ENCODE data around the gene SIKE1. TPM values are rescaled to one million over a fixed set of nuclear protein-coding genes. Genes with fewer than 3 reads are reported as not detected.

SIKE1 gene
- total RNA-seq, 1 donor from 2014 or later: 65.7 TPM

- no peak for DNase-seq (ENCODE audit: low read depth, low spot score)
- Mint-ChIP-seq H3K9me3 (no peaks in the 10 kb centered on the region), H3K4me3 (peak overlapping the region; percentile 58), H3K27me3 (ENCODE audit: low read depth) (peaks cover 2% of the 10 kb centered on the region), H3K4me1 (peaks cover 61% of the 10 kb centered on the region), H3K27ac (ENCODE audit: unreplicated experiment) (no peak overlapping the region), H3K36me3 (ENCODE audit: low read depth) (peaks cover 7% of the 10 kb centered on the region)
- TF ChIP-seq CTCF (conservative IDR thresholded peaks at IDR 0.05): no peak
Measured at GRCh38 chr1:114753143-114753542, 27.3 kb downstream of the SIKE1 start.

- Mint-ChIP-seq H3K9me3 (no peaks in the 10 kb centered on the region), H3K36me3 (ENCODE audit: low read depth) (peaks cover 3% of the 10 kb centered on the region), H3K4me1 (peaks cover 46% of the 10 kb centered on the region), H3K4me3 (no peak overlapping the region), H3K27me3 (ENCODE audit: low read depth) (no peaks in the 10 kb centered on the region), H3K27ac (ENCODE audit: unreplicated experiment) (no peak overlapping the region)
- no peak for TF ChIP-seq CTCF (conservative IDR thresholded peaks at IDR 0.05)
- no peak for DNase-seq (ENCODE audit: low read depth, low spot score)
Measured at GRCh38 chr1:114750780-114751179, 29.7 kb downstream of the SIKE1 start.

DNA sequence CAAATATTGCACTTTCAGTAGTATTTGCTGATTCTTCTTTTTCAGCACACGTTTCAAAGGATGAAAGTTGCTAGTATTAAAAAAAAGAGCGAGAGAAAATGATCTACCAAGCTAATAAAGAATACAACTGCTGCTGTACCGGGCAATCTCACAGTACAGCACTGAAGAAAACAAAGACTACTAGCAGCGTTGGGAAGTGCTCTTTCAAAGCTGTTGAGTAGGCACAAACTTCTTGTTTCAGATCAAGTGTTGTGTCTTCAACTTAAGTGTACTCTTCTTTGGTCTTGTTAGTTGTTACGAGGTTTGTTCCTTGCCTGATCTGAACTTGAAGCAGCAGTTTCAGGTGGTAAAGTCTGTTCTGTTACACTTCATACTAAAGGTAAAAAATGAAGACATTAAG is 30.6 kb downstream of the SIKE1 start:
- Mint-ChIP-seq H3K4me3 (no peak overlapping the region), H3K27me3 (ENCODE audit: low read depth) (no peaks in the 10 kb centered on the region), H3K36me3 (ENCODE audit: low read depth) (peaks cover 3% of the 10 kb centered on the region), H3K4me1 (peaks cover 36% of the 10 kb centered on the region), H3K9me3 (no peaks in the 10 kb centered on the region), H3K27ac (ENCODE audit: unreplicated experiment) (no peak overlapping the region)
- TF ChIP-seq CTCF (conservative IDR thresholded peaks at IDR 0.05): no peak
- no peak for DNase-seq (ENCODE audit: low read depth, low spot score)

DNA sequence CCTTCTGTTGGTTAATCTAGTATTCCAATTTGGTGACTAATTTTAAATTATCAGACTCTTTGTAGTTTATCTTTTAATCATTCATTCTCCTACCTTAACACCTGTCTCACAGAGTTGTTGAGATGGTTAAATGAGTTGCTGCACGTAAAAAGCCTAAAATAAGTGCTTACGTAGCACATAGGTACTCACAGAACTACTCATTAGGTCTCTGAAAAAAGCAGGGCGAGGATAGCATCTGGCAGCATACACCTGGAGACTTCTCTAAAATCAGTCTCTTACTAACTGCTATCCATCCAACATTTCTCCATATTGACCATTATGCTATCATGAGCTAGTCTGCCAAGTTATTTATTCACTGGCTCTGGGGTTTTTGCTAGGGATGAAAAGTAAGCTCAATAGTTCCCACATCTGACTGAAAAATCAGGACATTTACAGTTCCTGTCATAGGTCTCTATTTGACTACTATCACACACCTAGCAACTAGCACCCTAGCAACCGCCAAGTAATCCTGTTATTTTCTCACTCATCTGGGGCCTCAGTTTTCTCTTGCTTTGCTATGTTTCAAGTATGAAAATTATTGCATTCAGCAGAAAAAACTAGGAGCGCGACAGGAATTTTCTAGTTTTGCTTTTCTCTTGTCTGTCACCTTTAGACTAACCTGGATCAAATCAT is 33.9 kb downstream of the SIKE1 start:
- no peaks in the 10 kb centered on the region for H3K27me3 Mint-ChIP-seq (ENCODE audit: low read depth)
- H3K27ac Mint-ChIP-seq (ENCODE audit: unreplicated experiment): no peak overlapping the region
- peaks cover 9% of the 10 kb centered on the region for H3K36me3 Mint-ChIP-seq (ENCODE audit: low read depth)
- H3K4me1 Mint-ChIP-seq: peaks cover 14% of the 10 kb centered on the region
- DNase-seq (ENCODE audit: low read depth, low spot score): no peak
- H3K4me3 Mint-ChIP-seq: no peak overlapping the region
- no peak for TF ChIP-seq CTCF (conservative IDR thresholded peaks at IDR 0.05)
- H3K9me3 Mint-ChIP-seq: no peaks in the 10 kb centered on the region

- H3K4me3 Mint-ChIP-seq: no peak overlapping the region
- H3K4me1 Mint-ChIP-seq: peaks cover 3% of the 10 kb centered on the region
- H3K36me3 Mint-ChIP-seq (ENCODE audit: low read depth): peaks cover 14% of the 10 kb centered on the region
- H3K9me3 Mint-ChIP-seq: no peaks in the 10 kb centered on the region
- no peaks in the 10 kb centered on the region for H3K27me3 Mint-ChIP-seq (ENCODE audit: low read depth)
- no peak for TF ChIP-seq CTCF (conservative IDR thresholded peaks at IDR 0.05)
- no peak for DNase-seq (ENCODE audit: low read depth, low spot score)
- no peak overlapping the region for H3K27ac Mint-ChIP-seq (ENCODE audit: unreplicated experiment)
Measured at GRCh38 chr1:114745291-114745690, 35.2 kb downstream of the SIKE1 start.
